HG03025 (cell line): Measurements from ENCODE around the gene MGAT5.

Experiments
- ATAC-seq: cut with Tn5 transposase; IDR thresholded peaks from one replicate; pipeline ENCODE4 v1.9.1; 2021; ENCODE audit warnings: mild to moderate bottlenecking, moderate library complexity; ENCODE audit not compliant: unreplicated experiment, low FRiP score

Gene MGAT5

DNA sequence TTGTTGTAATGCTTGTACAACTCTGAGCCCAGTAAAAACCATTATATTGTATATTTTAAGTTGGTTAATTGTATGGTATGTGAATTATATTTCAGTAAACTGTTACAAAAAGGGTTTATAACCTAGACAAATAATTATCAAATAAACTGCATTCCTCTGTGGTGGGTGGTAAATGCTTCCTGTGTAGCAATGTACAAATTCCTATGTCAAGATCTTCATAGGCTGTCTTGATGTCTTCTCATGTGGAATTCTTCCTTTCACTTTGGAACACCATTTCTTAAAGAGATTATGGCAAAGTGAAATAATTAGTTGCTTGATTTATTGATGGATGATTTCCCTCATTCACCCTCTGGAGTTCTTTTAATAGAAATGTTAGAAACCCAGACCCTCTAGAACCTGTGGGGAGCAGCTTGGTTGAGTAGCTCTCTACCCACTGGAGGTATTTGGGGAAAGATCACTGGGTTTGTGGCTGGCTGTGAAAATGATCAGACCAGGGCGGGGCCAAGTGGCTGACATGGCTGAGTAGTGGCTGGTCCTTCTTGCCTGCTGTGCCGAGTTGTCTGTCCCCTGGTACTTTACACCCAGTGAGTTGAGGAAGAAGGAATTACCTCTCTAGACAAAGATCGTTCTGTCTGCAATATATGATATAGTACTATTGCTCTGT, 22.4 kb upstream of the MGAT5 start:
- no peak for ATAC-seq

- ATAC-seq: no peak
Observed at GRCh38 chr2:134231965-134232340, 21.9 kb upstream of the MGAT5 start.

GRCh38 chr2:134232461-134232860, 21.4 kb upstream of the MGAT5 start:
- no peak for ATAC-seq

- peak; percentile 42 for ATAC-seq
Observed at GRCh38 chr2:134232868-134233727, 20.8 kb upstream of the MGAT5 start.

DNA sequence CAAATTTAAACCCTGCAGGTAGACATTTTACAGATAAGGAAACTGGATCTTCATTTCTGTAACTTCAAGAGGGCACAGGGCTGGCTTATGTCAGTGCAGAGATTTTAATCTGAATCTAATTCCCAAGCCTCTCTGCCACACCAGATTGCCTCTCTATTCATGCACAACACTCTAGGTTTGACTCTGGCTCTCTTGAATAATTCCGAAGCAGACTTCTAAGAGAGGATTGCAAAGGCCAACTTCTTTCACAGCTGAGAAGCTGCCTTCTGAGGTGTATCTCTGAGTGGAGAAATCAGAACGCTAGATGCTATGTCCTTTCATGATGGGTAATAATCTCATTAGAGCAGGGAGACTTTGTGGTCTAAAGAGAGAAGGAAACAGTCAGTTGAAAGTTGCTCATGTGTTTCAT, 20.1 kb upstream of the MGAT5 start:
- ATAC-seq: peak; percentile 45

- no peak for ATAC-seq
Observed at GRCh38 chr2:134234535-134234934, 19.3 kb upstream of the MGAT5 start.

DNA sequence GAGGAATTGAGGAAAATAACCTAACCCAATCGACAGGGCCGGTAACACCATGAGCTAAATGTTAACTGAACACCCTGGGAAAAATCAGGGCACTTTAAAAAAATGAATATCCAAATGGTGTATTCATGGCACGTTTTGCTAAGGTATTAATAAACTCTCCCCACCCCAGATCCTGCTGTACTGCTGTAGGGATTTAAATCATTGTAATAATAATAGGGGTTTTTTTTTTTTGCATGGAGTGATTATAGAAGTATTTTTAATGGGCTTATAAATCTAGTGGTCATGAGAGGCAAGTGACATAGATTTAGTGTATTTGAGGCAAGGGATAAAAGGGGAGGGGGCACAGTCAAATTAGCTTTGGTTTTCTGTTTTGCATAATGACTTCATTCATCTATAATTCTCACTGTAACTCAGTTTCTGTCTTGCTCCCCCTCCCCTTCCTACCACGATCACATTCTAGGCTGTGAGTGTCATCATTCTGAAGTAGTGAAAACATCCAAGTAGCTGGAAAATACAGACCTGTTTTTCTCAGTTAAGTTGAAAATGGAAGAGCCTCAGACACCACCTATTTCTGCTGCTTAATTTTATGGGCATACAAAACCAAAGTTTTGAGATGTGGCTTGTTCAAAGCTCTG, 18.2 kb upstream of the MGAT5 start:
- no peak for ATAC-seq

GRCh38 chr2:134238371-134238770, 15.5 kb upstream of the MGAT5 start:
- no peak for ATAC-seq

- ATAC-seq: no peak
Observed at GRCh38 chr2:134240061-134240460, 13.8 kb upstream of the MGAT5 start.

- ATAC-seq: no peak
Observed at GRCh38 chr2:134241911-134242310, 12.0 kb upstream of the MGAT5 start.

DNA sequence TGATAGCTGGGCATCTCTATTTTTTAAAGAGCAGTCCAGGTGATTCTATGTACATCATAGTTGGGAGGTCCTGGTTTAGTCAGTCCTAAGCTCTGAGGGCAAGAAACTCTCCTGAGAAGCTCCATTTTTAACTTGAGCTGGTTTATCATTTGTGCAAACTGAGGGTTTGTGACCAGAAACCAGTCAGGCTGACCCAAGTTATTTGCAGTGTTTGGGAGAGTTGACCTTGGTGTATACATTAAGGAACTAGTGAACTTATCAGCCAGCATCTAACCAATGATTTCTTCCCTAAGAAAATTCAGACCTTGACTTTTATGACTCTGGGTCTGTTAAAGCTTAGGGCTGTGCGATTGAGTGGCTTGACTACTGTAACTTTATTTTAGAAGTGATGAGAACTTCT, 10.6 kb upstream of the MGAT5 start:
- ATAC-seq: no peak

DNA sequence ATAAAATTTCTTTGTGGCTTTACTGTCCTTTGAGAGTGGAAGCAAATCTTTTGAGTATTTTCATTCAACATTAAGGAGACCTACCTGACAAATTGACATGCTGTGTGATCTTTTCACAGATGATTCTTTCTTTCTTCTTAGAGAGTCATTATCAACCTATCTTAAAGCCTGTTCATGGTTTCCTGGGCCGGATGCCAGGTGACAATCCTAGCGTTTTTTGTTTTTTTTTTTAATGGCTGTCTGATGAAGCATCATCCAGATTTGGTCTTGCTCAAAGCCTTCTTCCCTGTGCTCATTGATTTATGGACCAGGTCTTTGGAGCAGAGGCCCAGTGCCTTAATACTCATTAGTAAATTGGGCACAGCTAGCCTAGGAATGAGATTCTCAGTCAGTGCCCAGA, 9.8 kb upstream of the MGAT5 start:
- ATAC-seq: no peak

DNA sequence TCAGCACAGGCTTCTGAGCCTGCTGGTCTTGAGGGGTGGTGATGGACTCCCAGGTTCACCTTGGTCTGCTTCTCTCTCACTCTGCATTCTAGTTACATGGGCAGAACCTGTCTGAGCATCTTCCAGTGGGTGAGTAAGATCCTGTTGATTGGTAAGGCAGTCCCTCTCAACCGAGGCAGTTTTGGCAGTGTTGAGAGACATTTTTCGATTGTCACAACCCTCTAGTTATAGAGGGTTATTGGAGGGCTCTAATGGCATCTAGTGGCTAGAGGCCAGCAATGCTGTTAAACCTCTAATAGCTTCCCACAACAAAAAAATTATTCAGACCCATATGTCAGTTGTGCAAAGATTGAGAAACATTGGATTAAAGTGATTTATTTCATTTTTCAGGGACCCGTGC, 9.3 kb upstream of the MGAT5 start:
- no peak for ATAC-seq

- ATAC-seq: no peak
Observed at GRCh38 chr2:134245340-134245984, 8.4 kb upstream of the MGAT5 start.

DNA sequence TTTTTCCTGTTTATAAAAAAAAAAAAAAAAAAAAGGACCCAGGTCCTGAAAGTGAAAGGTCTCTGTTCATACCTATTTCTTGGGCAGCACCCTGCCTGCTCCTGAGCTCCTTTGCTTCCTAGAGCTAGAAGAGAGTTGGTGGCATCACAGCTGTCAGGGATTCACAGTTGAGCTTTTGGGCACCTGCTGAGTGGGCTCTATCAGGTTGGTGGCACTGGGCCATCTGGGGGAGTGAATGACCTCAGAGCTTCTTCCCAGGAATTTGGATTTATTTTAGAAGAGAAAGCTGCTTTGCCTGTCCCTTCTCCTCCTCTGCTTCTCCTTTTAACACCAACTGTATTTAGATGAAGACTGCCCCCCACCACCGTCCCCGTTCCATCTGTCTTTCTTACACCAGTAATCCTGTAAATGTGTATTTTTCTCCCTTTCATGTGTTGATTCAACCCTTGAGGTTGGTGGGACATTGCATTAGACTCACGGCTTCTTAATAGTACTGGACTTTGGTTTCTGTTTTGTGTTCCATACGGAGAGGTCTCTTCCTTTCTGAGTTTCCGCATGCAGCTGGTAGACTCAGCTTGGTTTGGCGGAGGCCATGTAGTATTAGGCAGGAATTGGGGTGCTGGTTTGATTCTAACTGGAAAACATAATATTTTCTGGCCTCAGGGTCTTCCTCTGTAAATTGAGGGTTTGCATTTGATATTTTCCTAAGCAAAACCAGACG, 7.6 kb upstream of the MGAT5 start:
- ATAC-seq: no peak

GRCh38 chr2:134247679-134248078, 6.2 kb upstream of the MGAT5 start:
- peak; percentile 44 for ATAC-seq

GRCh38 chr2:134248913-134249312, 5.0 kb upstream of the MGAT5 start:
- no peak for ATAC-seq

- no peak for ATAC-seq
Observed at GRCh38 chr2:134249755-134250154, 4.1 kb upstream of the MGAT5 start.

- no peak for ATAC-seq
Observed at GRCh38 chr2:134250840-134251461, 2.9 kb upstream of the MGAT5 start.
